Fibroblast of lung (primary cell): ENCODE measurements around the gene SULF2. TPM values are rescaled to one million over a fixed set of nuclear protein-coding genes. Genes with fewer than 3 reads are reported as not detected.
A peak's percentile ranks its signal among the peaks of the same experiment; 100 is the strongest.

Source experiments
- DNase-seq, 2 donors: peaks; one replicate each; pipeline versions ENCODE4 v3.0.0 to v3.0.0-alpha.2; 2010; ENCODE audit warnings: low read depth in 2 of 2
- H2AFZ ChIP-seq: 2 replicates; pipeline ENCODE4 v1.5.1; 2012; ENCODE audit warnings: low read length, control low read depth, inconsistent platforms
- H3K27ac ChIP-seq: 2 replicates; pipeline ENCODE4 v1.5.1; 2011; ENCODE audit warnings: low read length, control low read depth; ENCODE audit not compliant: insufficient read depth
- H3K27me3 ChIP-seq: 2 replicates; pipeline ENCODE4 v1.5.1; 2011; ENCODE audit warnings: mild to moderate bottlenecking, low read length; ENCODE audit not compliant: control insufficient read depth, insufficient read depth
- H3K36me3 ChIP-seq: 2 replicates; pipeline ENCODE4 v1.5.1; 2011; ENCODE audit warnings: low read length; ENCODE audit not compliant: control insufficient read depth, insufficient read depth
- H3K4me1 ChIP-seq: 2 replicates; pipeline ENCODE4 v1.5.1; 2011; ENCODE audit warnings: low read length; ENCODE audit not compliant: control insufficient read depth, insufficient read depth; ENCODE audit errors: extremely low read depth
- H3K4me2 ChIP-seq: 2 replicates; pipeline ENCODE4 v1.5.1; 2011; ENCODE audit warnings: low read length, control low read depth; ENCODE audit not compliant: insufficient read depth; ENCODE audit errors: extremely low read depth
- H3K4me3 ChIP-seq, 4 experiments: fragments of 200-600 bp in 1 of 4; sonication (generic) in 1 of 4; replicated peaks in 1 of 4; 2 replicates each; pipeline ENCODE4 v1.5.1; 2011 to 2016; ENCODE audit warnings: low read length in 4 of 4, low read depth in 3 of 4, mild to moderate bottlenecking in 3 of 4, control low read depth in 2 of 4, inconsistent platforms in 1 of 4, mixed read lengths in 1 of 4; ENCODE audit not compliant: insufficient read depth in 1 of 4; ENCODE audit errors: control extremely low read depth in 1 of 4
- H3K79me2 ChIP-seq: 2 replicates; pipeline ENCODE4 v1.5.1; 2012; ENCODE audit warnings: mild to moderate bottlenecking, low read length, inconsistent platforms; ENCODE audit not compliant: control insufficient read depth, insufficient read depth
- H3K9ac ChIP-seq: 2 replicates; pipeline ENCODE4 v1.5.1; 2011; ENCODE audit warnings: mild to moderate bottlenecking, low read length, control low read depth; ENCODE audit not compliant: insufficient read depth
- H3K9me3 ChIP-seq: 2 replicates; pipeline ENCODE4 v1.5.1; 2012; ENCODE audit warnings: low read depth, low read length; ENCODE audit not compliant: control insufficient read depth, insufficient read depth
- H4K20me1 ChIP-seq: 2 replicates; pipeline ENCODE4 v1.5.1; 2011; ENCODE audit warnings: low read length; ENCODE audit not compliant: control insufficient read depth, insufficient read depth; ENCODE audit errors: extremely low read depth
- EZH2 ChIP-seq: IDR thresholded peaks from 2 replicates; pipeline ENCODE4 v1.5.1; 2012; ENCODE audit warnings: low read length, control low read depth, mild to moderate bottlenecking; ENCODE audit errors: missing control alignments
- polyA plus RNA-seq, 2 donors: library from polyadenylated mRNA; depleted of rRNA in 1 of 2; stranded (reverse) in 1 of 2; unstranded in 1 of 2; fragments of >200 nt; gene quantifications; 2 replicates each; pipeline ENCODE4 v1.2.1, GENCODE V29; 2011 to 2012; ENCODE audit warnings: missing spikeins in 1 of 2
- total RNA-seq: library from RNA; depleted of rRNA; stranded (reverse); fragments of >200 nt; gene quantifications from 2 replicates; pipeline ENCODE4 v1.2.1, GENCODE V29; 2014
- TF ChIP-seq, protein P1 (sequence below), 2 donors: IDR thresholded peaks in 1 of 2; conservative IDR thresholded peaks in 1 of 2; 1 replicate in 1 of 2; 2 replicates in 1 of 2; pipeline ENCODE4 v1.5.1; 2011 to 2012; ENCODE audit warnings: low read length in 2 of 2, control low read depth in 1 of 2, inconsistent platforms in 1 of 2, low read depth in 1 of 2, mild to moderate bottlenecking in 1 of 2

SULF2 gene
- total and polyA plus RNA-seq, 2 donors (not counting 1 experiment from before 2014, with no cell fraction given), result 0.26 to 9.6 TPM

DNA sequence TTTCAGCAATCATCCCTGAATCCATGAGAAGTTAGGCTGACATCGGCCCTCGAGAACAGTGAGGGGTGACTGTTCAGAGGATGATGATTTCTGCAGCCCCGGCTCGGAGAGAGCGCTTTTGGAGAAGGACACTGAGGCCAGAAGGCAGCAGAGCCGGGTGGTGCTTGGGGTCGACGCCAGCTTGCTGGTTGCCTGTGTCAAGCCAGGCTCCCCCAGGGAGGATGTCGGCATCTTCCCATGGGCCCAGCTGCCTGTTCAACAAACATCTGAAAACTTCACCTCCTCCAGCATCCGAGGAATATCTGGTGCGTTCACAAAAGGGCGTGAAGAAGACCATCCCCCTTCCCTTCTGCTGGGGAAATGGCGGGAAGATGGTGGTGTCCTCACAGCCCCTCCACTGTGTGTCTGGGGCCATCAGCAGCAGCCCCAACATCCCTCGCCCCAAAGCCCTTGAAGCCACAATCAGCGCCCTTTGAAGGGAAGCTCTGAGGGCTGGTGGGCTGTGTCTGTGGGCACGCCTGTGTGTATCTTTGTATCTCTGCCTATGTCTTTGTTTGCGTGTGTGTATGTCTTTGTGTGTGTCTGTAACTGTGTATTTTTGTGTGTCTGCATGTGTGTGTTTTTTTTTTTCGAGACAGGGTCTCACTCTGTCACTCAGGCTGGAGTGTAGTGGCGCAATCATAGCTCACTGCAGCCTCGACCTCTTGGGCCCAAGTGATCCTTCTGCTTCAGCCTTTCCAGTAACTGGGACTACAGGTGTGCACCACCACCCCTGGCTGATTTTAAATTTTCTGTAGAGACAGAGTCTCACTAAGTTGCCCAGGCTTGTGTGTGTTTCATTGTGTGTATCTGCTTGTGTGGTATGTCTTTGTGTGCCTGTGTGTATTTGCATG, 97.9 kb downstream of the SULF2 start:
- no peaks in the 10 kb centered on the region for H4K20me1 ChIP-seq
- H3K4me2 ChIP-seq, result no peak overlapping the region
- no peaks in the 10 kb centered on the region for H3K36me3 ChIP-seq
- no peak for DNase-seq
- no peak overlapping the region for H2AFZ ChIP-seq
- H3K27me3 ChIP-seq, result no peaks in the 10 kb centered on the region
- H3K9me3 ChIP-seq, result no peaks in the 10 kb centered on the region
- H3K4me1 ChIP-seq, result no peaks in the 10 kb centered on the region
- TF ChIP-seq, protein P1, sequence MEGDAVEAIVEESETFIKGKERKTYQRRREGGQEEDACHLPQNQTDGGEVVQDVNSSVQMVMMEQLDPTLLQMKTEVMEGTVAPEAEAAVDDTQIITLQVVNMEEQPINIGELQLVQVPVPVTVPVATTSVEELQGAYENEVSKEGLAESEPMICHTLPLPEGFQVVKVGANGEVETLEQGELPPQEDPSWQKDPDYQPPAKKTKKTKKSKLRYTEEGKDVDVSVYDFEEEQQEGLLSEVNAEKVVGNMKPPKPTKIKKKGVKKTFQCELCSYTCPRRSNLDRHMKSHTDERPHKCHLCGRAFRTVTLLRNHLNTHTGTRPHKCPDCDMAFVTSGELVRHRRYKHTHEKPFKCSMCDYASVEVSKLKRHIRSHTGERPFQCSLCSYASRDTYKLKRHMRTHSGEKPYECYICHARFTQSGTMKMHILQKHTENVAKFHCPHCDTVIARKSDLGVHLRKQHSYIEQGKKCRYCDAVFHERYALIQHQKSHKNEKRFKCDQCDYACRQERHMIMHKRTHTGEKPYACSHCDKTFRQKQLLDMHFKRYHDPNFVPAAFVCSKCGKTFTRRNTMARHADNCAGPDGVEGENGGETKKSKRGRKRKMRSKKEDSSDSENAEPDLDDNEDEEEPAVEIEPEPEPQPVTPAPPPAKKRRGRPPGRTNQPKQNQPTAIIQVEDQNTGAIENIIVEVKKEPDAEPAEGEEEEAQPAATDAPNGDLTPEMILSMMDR (conservative IDR thresholded peaks at IDR 0.05 in 1 of 2, IDR thresholded peaks at IDR 0.05 in 1 of 2; ENCODE audit: low read depth in 1 of 2, low read length in 2 of 2), result no peak
- TF ChIP-seq EZH2, result no peak
- no peak overlapping the region for H3K9ac ChIP-seq
- H3K4me3 ChIP-seq, result no peak overlapping the region
- H3K79me2 ChIP-seq, result no peaks in the 10 kb centered on the region
- no peak overlapping the region for H3K27ac ChIP-seq

- Histone ChIP-seq H3K27me3 (no peaks in the 10 kb centered on the region), H3K9ac (no peak overlapping the region), H3K36me3 (no peaks in the 10 kb centered on the region), H3K79me2 (no peaks in the 10 kb centered on the region), H3K27ac (no peak overlapping the region), H4K20me1 (no peaks in the 10 kb centered on the region), H2AFZ (no peak overlapping the region), H3K4me3 (no peak overlapping the region), H3K4me2 (no peak overlapping the region), H3K9me3 (no peaks in the 10 kb centered on the region), H3K4me1 (no peaks in the 10 kb centered on the region)
- TF ChIP-seq EZH2, result no peak
- TF ChIP-seq, protein P1 (conservative IDR thresholded peaks at IDR 0.05 in 1 of 2, IDR thresholded peaks at IDR 0.05 in 1 of 2; ENCODE audit: low read depth in 1 of 2, low read length in 2 of 2), result no peak
- DNase-seq, result peak; percentile 26 to 97
These were observed 98.7 kb downstream of the SULF2 start for GRCh38 chr20:47686545-47686944.

- no peak for TF ChIP-seq EZH2
- TF ChIP-seq, protein P1 (conservative IDR thresholded peaks at IDR 0.05 in 1 of 2, IDR thresholded peaks at IDR 0.05 in 1 of 2; ENCODE audit: low read depth in 1 of 2, low read length in 2 of 2), result no peak
- H3K4me3 ChIP-seq, result no peak overlapping the region
These were observed 100.8 kb downstream of the SULF2 start for GRCh38 chr20:47684306-47685080.

More at GRCh38 chr20:47684306-47685080, 100.8 kb downstream of the SULF2 start:
- H3K27ac ChIP-seq, result no peak overlapping the region
- H4K20me1 ChIP-seq, result no peaks in the 10 kb centered on the region
- H3K4me1 ChIP-seq, result no peaks in the 10 kb centered on the region
- H2AFZ ChIP-seq, result no peak overlapping the region
- H3K36me3 ChIP-seq, result no peaks in the 10 kb centered on the region
- H3K9ac ChIP-seq, result no peak overlapping the region
- no peaks in the 10 kb centered on the region for H3K27me3 ChIP-seq
- H3K79me2 ChIP-seq, result no peaks in the 10 kb centered on the region
- no peak overlapping the region for H3K4me2 ChIP-seq
- DNase-seq, result no peak
- no peaks in the 10 kb centered on the region for H3K9me3 ChIP-seq
